HG02798 (cell line): ENCODE measurements around the gene EEIG1.

Experiments
- ATAC-seq: cut with Tn5 transposase; IDR thresholded peaks from one replicate; pipeline ENCODE4 v1.9.1; 2021; ENCODE audit warnings: mild to moderate bottlenecking; ENCODE audit not compliant: unreplicated experiment, poor library complexity

The EEIG1 gene

DNA sequence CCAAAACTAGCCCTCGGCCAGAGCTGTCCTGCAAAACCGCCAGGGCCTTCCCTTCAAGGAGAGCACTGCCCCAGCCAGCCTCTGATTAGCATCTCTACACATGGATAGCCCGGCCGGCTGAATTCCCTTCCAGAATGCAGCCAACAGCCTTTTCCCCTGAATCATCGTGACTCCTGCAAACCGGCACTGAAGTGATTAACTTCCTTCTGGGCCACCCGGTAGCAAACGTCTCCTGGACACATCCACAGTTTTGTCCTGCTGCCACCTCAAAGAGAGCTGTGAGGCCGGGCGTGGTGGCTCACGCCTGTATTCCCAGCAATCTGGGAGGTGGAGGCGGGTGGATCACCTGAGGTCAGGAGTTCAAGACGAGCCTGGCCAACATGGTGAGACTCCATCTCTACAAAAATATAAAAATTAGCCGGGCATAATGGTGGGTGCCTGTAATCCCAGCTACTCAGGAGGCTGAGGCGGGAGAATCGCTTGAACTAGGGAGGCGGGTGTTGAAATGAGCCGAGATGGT, 21.1 kb upstream of the EEIG1 start:
- ATAC-seq, result no peak

DNA sequence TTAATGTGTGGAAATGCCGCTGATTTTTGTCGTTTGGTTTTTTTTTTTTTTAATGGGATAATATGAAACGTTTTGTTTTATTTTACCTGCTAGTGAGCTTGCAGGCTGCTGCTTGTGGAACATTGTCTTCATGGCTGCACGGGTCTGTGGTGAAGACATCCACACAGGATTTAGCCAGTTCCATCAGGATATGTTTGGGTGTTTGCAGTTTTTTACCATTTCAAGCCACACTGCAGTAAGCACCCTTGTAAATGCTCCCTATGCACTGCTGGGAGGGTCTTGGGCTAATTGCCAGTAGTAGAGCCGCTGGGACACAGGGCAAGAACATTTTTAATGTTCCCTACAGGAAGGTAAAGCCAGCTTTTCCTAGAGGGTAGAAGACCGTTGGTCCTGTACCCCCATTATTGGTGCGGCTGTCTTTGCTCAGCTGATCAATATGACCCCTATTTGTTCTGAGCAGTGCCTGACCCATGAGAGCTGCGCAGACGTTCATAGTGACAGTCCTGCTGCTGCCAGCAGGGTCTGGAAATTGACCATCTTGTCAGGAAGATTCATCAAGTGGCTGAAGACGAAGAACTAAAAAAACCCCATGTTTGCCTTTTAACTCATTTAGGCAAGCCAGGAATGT, 20.5 kb upstream of the EEIG1 start:
- no peak for ATAC-seq

DNA sequence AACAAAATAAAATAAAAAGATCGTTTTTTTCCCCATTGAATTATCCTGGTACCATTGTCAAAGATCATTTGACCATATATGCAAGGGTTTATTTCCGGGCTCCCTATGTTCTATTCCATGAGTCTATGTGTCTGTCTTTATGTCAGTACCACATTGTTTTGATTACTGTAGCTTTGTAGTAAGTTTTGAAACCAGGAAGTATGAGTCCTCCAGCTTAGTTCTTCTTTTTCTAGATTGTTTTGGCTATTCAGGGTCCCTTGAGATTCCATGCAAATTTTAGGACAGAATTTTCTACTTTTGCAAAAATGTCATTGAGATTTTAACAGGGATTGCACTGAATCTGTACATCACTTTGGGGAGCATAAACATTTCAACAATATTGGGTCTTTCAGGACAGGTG, 18.7 kb upstream of the EEIG1 start:
- ATAC-seq, result no peak

DNA sequence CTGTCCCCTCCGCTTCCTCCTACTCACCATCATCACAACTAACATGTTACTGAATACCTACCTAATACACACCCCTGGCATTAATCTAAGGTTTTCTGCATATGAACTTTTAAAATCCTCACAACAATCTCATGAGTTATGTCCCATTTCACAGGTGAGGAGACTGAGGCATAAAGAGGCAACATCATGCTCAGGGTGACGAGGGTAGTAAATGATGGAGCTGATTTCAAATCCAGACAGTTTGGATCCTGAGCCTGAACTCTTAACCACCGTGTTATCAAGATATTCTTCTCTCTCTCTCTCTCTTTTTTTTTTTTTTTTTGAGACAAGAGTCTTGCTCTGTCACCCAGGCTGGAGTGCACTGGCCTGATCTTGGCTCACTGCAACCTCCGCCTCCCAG, 12.9 kb upstream of the EEIG1 start:
- ATAC-seq, result no peak

GRCh38 chr9:127991757-127992274, 11.0 kb upstream of the EEIG1 start:
- no peak for ATAC-seq

- no peak for ATAC-seq
Measured at GRCh38 chr9:127991017-127991756, 10.4 kb upstream of the EEIG1 start.

- ATAC-seq, result no peak
Measured at GRCh38 chr9:127990554-127990953, 9.8 kb upstream of the EEIG1 start.

GRCh38 chr9:127989094-127989493, 8.3 kb upstream of the EEIG1 start:
- ATAC-seq, result no peak

DNA sequence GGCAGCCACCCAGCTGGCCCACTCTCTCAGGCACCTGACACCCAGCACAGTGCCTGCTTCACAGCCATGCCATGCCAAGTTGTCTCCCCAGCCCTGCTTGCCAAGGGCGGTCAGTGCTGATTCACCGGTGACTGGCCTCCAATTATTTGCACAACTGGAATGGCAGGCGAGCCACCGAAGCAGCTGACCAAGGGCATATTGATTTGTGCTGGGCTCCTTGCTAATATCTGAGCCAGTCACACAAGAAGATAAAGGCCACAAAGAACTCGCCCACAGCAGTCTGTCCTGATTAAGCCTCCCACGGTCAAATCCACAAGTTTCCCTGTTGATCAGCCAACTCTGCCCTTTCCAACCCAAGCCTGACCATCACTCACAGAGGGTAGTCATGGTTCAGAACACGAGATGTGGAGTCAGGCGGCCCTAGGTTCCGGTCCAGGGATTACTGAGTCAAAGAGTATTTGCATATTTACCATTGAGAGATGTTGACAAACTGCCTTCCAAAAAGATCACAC, 6.4 kb upstream of the EEIG1 start:
- no peak for ATAC-seq

- no peak for ATAC-seq
Measured at GRCh38 chr9:127985011-127985410, 4.2 kb upstream of the EEIG1 start.

- ATAC-seq, result peak; percentile 30
Measured at GRCh38 chr9:127983847-127984289, 3.1 kb upstream of the EEIG1 start.

GRCh38 chr9:127982912-127983311, 2.1 kb upstream of the EEIG1 start:
- no peak for ATAC-seq

GRCh38 chr9:127981559-127982121, 851 bp upstream of the EEIG1 start:
- no peak for ATAC-seq

- peak; percentile 37 for ATAC-seq
Measured at GRCh38 chr9:127980060-127980705, 606 bp downstream of the EEIG1 start.

DNA sequence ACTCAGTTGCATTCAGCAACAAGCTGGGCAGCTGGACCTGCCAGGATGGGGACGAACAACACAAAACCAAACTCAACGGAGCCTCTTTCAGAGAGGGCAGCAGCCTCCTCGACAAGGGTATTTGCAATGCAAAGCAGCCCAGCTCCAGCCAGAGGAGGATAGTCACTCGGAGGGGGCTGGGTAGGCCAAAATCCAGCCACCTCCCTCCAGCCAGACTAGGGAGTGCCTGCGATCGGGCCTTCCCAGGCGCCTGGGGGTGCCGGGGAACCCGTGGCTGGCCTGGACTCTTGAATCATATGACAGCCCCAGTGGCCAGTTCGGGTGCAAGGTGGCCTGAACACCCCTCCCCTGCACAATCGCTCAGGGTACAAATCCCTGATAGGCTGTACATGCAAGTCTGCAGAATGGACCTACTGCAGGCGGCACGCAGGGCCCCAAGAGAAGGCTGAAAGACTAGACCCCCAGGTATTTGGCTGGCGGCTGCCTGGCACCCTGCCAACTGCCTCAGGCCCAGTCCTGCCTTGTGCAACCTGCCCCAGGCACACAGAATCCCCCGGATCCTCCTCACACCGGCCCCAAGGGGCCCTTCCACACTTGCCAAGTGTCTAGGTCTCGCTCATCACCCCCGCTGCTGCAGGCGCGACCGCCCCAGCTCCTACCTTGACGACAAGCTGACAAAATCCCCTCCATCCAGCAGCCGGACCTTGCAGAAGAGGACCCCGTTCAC, 1.3 kb downstream of the EEIG1 start:
- peak; percentile 21 for ATAC-seq

DNA sequence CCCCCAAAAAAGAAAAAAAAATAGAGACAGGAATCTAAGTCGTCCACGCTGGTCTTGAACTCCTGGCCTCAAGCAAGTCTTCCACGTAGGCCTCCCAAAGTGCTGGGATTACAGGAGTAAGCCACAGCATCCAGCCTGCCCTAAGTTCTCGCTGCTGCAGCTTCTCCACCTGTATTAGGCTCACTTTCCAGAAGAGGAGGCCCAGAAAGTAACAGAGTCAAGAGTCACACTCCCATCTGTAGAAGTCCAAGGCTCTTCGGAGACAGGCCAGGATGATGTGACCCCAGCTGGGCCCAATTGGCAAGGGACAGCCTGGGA, 1.8 kb downstream of the EEIG1 start:
- ATAC-seq, result no peak

DNA sequence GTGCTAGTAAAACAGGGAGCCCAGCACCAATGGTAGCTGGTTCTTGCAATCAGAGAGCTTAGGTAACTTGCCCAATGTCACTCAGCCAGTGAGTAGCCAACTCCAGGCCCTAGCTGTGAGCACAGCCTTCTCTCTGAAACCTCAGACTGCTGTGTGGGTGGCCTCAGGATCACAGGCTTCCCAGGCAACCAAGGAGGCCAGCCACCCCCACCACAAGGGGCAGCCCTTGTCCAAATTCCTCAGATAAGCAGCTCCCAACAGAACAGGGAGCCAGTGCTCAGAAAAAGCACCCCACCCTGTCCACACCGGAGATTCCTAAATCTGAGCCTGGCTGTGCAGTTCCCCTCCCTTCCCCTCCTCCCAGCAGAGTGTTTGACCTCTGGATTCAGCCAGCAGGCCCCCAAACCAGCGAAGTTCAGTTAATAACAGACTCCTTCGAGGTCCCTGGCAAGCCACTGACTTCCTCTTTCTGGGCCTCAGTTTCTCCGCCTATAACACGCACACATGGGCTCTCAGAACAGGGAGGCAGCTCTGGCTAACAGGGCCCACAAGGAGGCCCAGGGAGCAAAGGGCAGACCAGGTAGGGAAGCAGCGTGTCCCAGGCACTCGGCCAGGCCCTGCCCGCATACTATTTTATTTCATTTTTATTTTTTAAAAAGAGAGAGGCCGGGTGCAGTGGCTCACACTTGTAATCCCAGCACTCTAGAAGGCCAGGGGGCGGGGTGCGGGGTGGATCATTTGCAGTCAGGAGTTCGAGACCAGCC, 2.7 kb downstream of the EEIG1 start:
- ATAC-seq, result no peak

GRCh38 chr9:127977009-127977883, 3.5 kb downstream of the EEIG1 start:
- no peak for ATAC-seq
